ENCODE data around the gene AGL. TPM values are rescaled to one million over a fixed set of nuclear protein-coding genes. Genes with fewer than 3 reads are reported as not detected.
A peak's percentile ranks its signal among the peaks of the same experiment; 100 is the strongest.
"Not testable (repeated sequence)": the region's sequence is repeated elsewhere in the genome, so short reads cannot be mapped to it uniquely, and the experiment has no call there.

Gene AGL
- 10 to 100 TPM; 21.4 to 36.6 (median 30.6) TPM for polyA plus RNA-seq (ENCODE audit: insufficient read length in 4 of 4)

DNA sequence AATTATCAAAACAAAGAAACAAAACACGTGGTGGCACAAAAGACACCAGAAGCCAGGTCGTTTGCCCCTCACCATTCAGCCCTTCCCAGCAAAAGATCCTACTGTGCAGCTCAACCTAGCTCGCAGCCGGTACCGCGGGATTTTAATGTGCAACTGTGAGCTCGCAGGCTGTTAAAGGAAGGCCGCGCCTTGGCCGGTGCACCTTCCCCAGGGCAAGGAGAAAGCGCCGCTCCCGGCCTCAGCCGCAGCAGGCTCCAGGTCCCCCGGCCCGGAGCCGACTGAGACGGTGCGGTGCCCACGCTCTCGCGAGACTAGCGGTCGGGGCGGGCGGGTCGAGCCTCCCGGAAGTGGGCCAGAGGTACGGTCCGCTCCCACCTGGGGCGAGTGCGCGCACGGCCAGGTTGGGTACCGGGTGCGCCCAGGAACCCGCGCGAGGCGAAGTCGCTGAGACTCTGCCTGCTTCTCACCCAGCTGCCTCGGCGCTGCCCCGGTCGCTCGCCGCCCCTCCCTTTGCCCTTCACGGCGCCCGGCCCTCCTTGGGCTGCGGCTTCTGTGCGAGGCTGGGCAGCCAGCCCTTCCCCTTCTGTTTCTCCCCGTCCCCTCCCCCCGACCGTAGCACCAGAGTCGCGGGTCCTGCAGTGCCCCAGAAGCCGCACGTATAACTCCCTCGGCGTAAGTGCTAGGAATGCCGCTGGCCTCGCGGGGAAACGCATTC lies at the start of gene AGL:
TSS of gene AGL (plus strand) at position 618 of the 715 bp plus-strand sequence. CDS start 682 bp downstream, outside the sequence.
- DNase-seq (ENCODE audit: low read depth in 4 of 4, low spot score in 3 of 4), result peak in 3 of 4 donors; percentile 64 to 73 (median 68)

GRCh38 chr1:99801584-99801983 lies 48.6 kb upstream of the AGL start:
- no peak for DNase-seq (ENCODE audit: low read depth in 4 of 4, low spot score in 3 of 4)

DNA sequence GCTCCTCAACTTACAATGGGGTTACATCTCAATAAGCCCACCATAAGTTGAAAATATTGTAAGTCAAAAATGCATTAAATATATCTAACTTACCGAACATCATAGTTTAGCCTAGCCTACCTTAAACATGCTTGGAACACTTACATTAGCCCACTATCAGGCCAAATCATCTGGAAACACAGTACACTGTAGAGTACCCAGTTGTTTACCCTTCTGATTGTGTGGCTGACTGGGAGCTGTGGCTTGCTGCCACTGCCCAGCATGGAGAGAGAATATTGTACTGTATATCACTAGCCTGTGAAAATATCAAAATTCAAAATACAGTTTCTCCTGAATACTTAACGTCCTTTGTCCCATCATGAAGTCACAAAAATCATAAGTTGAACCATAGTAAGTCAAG lies 43.3 kb upstream of the AGL start:
- DNase-seq (ENCODE audit: low read depth in 4 of 4, low spot score in 3 of 4), result no peak

GRCh38 chr1:99808391-99809115 lies 41.6 kb upstream of the AGL start:
- DNase-seq (ENCODE audit: low read depth in 4 of 4, low spot score in 3 of 4), result peak; percentile 69 to 76 (median 70)

GRCh38 chr1:99811075-99811474 lies 39.1 kb upstream of the AGL start:
- DNase-seq (ENCODE audit: low read depth in 4 of 4, low spot score in 3 of 4), result no peak

GRCh38 chr1:99811747-99812146 lies 38.4 kb upstream of the AGL start:
- no peak for DNase-seq (ENCODE audit: low read depth in 4 of 4, low spot score in 3 of 4)

- DNase-seq (ENCODE audit: low read depth in 4 of 4, low spot score in 3 of 4), result no peak
Observed at GRCh38 chr1:99814373-99814900, 35.7 kb upstream of the AGL start.

- DNase-seq (ENCODE audit: low read depth in 4 of 4, low spot score in 3 of 4), result no peak
Observed at GRCh38 chr1:99816656-99817055, 33.5 kb upstream of the AGL start.

DNA sequence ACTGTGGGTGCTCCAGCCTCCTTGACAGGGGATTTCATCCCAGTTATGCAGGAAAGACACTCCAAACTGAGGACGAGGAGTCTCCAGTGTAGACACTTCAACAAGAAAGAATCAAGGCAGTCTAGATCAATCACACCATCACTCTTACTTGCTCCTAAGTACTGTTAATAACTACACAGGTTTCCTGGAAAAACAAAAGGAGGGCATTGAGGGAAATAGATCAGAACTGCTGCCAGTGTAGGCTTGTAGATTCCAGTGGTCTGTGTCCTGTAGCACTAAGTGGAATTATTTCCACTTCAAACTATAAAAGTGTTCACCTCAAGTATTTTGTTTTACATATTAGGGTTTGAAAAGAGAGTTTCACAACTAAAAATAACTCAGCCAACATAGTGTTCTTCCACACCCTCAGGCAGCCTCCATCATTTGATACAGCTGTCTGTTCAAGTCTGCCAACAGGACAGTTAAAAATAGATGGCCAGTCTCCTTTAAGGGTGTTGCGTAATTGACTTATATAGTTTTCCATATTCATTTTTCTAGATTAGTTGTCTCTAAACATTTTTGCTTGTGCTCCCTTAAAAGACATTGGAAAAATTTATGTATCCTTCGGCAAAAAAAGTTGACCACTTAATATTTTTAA lies 32.0 kb upstream of the AGL start:
- no peak for DNase-seq (ENCODE audit: low read depth in 4 of 4, low spot score in 3 of 4)

DNA sequence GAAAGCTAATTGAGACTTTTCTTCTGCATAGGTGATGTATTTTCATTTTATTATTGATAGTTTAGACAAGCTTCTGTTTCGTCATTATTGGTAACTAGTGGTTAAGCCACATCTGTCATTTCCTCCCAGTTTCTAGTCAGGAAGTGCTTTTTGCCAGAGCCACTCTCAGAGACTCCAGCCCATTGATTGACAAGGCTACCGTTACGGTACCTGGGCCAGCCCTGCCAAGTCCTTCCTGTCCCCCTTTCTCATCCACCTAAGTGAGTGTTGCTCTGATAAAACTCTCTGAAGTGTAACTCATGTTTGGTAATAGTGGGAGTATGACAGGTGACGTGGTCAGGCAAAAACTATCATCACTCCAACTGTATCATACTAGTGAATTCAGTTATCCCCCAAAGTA lies 29.6 kb upstream of the AGL start:
- no peak for DNase-seq (ENCODE audit: low read depth in 4 of 4, low spot score in 3 of 4)

DNA sequence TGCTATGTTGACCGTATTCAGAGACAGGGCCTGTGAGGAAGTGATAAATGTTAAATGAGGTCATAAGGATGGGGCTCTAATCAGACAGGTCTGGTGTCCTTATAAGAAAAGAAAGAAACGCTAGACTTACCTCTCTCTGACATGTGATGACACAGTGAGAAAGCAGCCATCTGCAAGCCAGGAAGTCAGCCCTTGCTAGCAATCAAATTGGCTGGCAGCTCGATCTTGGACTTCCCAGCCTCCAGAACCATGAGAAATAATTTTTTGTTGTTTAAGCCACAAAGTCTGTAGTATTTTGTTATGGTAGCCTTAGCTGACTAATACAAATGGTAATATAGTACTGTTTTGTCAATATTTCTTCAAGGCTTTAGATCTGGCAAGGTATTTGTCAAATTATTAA lies 25.1 kb upstream of the AGL start:
- DNase-seq (ENCODE audit: low read depth in 4 of 4, low spot score in 3 of 4), result no peak

DNA sequence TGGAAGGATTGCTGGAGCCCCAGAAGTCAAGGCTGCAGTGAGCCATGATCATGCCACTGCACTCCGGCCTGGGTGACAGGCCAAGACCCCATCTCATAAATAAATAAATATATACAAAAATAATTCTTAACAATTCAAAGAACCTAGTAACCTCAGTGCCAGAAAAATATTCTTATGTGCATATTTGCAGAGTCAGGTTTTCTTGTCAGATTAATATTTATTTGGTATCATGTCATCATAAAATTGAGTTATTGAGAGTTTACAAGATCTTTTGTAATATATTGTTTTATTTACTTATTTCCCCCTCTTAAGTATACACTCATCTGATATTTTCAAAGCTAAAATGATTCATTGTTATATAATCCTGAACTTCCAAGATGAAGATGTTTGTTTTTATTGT lies 24.5 kb upstream of the AGL start:
- no peak for DNase-seq (ENCODE audit: low read depth in 4 of 4, low spot score in 3 of 4)

- no peak for DNase-seq (ENCODE audit: low read depth in 4 of 4, low spot score in 3 of 4)
Observed at GRCh38 chr1:99827970-99828369, 22.2 kb upstream of the AGL start.

GRCh38 chr1:99829269-99829668 lies 20.9 kb upstream of the AGL start:
- DNase-seq (ENCODE audit: low read depth in 4 of 4, low spot score in 3 of 4), result no peak

DNA sequence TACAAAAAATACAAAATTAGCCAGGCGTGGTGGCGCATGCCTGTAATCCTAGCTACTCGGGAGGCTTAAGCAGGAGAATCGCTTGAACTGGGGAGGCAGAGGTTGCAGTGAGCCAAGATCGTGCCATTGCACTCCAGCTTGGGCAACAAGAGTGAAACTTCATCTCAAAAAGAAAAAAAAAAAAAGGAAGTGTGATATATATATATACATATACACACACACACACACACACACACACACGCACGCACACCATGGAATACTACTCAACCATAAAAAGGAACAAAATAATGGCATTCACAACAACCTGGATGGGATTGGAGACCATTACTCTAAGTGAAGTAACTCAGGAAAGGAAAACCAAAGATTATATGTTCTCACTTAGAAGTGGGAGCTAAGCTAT lies 16.2 kb upstream of the AGL start:
- DNase-seq (ENCODE audit: low read depth in 4 of 4, low spot score in 3 of 4), result not testable (repeated sequence)

- DNase-seq (ENCODE audit: low read depth in 4 of 4, low spot score in 3 of 4), result not testable (repeated sequence)
Observed at GRCh38 chr1:99836171-99837103, 13.7 kb upstream of the AGL start.

DNA sequence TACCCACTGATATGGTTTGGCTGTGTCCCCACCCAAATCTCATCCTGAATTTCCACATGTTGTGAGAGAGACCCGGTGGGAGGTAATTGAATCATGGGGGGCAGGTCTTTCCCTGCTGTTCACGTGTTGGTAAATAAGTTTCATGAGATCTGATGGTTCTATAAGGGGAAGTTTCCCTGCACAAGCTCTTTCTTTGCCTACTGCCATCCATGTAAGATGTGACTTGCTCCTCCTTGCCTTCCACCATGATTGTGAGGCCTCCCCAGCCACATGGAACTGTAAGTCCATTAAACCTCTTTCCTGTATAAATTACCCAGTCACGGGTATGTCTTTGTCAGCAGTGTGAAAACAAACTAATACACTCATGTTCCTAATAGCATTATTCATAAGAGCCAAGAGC lies 9.8 kb upstream of the AGL start:
- not testable (repeated sequence) for DNase-seq (ENCODE audit: low read depth in 4 of 4, low spot score in 3 of 4)

DNA sequence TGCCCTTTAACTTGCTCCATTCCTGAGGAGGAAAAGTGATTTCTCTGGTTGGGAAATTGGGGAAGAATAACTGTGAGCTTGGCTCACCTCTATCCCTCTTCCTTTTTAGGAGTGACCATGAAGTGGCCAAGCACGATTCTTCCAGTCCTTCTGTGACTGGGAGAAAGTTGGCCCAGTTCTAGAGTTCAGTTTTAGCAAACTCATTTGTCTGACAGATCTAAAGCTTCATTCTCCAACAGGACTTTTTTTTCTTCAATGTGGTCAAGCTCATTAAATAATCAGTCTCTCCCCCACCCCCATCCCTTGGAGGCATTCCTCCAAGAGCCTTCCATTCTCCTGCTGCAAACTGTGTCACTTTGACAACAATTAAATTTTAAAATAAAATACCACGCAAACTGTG lies 6.4 kb upstream of the AGL start:
- DNase-seq (ENCODE audit: low read depth in 4 of 4, low spot score in 3 of 4), result no peak

DNA sequence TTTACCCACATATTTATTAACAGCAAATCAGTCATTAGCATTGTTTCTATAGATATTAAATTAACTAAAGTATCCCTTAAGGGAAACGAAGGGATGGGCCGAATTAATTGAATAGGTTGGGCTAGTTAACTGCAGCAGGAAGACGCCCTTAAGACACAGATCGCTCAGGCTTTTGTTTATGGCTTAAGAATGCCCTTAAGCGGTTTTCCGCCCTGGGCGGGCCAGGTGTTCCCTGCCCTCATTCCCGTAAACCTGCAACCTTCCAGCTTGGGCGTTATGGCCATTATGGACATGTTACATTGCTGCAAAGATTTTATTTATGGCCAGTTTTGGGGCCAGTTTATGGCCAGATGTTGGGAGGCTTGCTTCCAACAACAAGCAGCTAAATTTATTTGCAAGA lies 5.0 kb upstream of the AGL start:
- not testable (repeated sequence) for DNase-seq (ENCODE audit: low read depth in 4 of 4, low spot score in 3 of 4)

DNA sequence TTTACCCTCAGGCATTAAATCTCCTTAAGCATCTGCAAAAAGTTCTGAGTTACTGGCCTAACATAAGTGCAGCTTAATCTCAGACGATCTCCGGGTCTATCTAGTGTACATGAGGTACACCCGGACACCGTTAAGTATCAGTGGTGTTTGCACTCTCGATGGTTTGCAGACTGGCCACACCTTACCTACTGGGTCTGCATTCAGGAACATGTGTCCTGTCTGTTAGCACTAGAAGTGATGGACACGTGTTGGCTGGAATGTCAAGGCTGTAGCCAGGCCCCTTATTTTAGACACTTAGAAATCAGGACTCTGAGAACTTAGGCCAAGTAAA lies 783 bp upstream of the AGL start:
- no peak for DNase-seq (ENCODE audit: low read depth in 4 of 4, low spot score in 3 of 4)

Measured in left renal pelvis (tissue), 4 donors.